ENCODE results near the gene DCT. TPM values are rescaled to one million over a fixed set of nuclear protein-coding genes. Genes with fewer than 3 reads are reported as not detected.

Gene DCT
- 0.92 TPM for total RNA-seq

DNA sequence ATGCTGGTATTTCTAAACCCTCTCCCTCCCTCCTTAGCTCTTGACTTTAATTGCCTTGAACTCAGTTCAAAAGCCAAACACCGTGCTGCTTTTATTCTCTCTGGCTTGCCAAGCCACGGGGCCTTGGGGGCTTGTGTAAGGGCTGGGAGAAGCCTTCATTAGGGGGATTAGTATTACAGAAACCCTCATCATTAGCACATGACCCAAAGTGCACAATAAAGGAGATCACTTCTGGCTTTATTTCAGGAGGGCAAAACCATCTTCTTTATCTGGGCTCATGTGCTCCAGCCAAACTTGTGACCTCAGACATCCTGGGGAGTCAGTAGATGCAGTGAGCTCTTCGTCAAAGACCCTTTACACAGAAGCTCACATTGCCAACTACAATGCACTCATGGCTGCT lies at the start of gene DCT:
DCT (minus strand) TSS at position 67 of the 400 bp plus-strand sequence. CDS start 427 bp downstream, outside the sequence.

Other genes starting within 250 kb of the DCT start
- gene TGDS, start 116.5 kb upstream of the DCT start, total RNA-seq = 8.5 TPM
- gene GPR180, start 122.2 kb upstream of the DCT start, total RNA-seq = 15.7 TPM
- gene SOX21, start 232.9 kb upstream of the DCT start, total RNA-seq = 9.0 TPM